Chondrocyte (in vitro differentiated cells): ENCODE data around the gene BORCS5. TPM values are rescaled to one million over a fixed set of nuclear protein-coding genes. Genes with fewer than 3 reads are reported as not detected.

Experiments used
- DNase-seq: peaks from one replicate; pipeline ENCODE4 v3.0.0; 2021; ENCODE audit warnings: mixed read lengths, low spot score
- H3K27ac Mint-ChIP-seq: one replicate; pipeline ENCODE4 v1.8.0; 2021; ENCODE audit warnings: mild to moderate bottlenecking, moderate library complexity, mixed read lengths; ENCODE audit not compliant: unreplicated experiment
- H3K27me3 Mint-ChIP-seq: 2 replicates; pipeline ENCODE4 v1.8.0; 2021; ENCODE audit warnings: low read depth, mixed read lengths
- H3K36me3 Mint-ChIP-seq: 2 replicates; pipeline ENCODE4 v1.8.0; 2021; ENCODE audit warnings: low read depth, mixed read lengths
- H3K4me1 Mint-ChIP-seq: 2 replicates; pipeline ENCODE4 v1.8.0; 2021; ENCODE audit warnings: low read depth, mild to moderate bottlenecking, mixed read lengths
- H3K4me3 Mint-ChIP-seq: one replicate; pipeline ENCODE4 v1.8.0; 2021; ENCODE audit warnings: mild to moderate bottlenecking, moderate library complexity, mixed read lengths; ENCODE audit not compliant: unreplicated experiment
- H3K9me3 Mint-ChIP-seq: 2 replicates; pipeline ENCODE4 v1.8.0; 2021; ENCODE audit warnings: low read depth, mixed read lengths
- total RNA-seq: library from RNA; stranded (reverse); gene quantifications from 3 replicates; pipeline ENCODE4 v1.2.1, GENCODE V29; 2021
- TF ChIP-seq, protein P1 (sequence below): fragments of 200-600 bp; sonication (generic); IDR thresholded peaks from 2 replicates; pipeline ENCODE4 v1.5.0; 2021; ENCODE audit warnings: antibody characterized with exemption, mild to moderate bottlenecking, moderate library complexity

The BORCS5 gene
- total RNA-seq, 1 donor from 2014 or later = 11.3 TPM

DNA sequence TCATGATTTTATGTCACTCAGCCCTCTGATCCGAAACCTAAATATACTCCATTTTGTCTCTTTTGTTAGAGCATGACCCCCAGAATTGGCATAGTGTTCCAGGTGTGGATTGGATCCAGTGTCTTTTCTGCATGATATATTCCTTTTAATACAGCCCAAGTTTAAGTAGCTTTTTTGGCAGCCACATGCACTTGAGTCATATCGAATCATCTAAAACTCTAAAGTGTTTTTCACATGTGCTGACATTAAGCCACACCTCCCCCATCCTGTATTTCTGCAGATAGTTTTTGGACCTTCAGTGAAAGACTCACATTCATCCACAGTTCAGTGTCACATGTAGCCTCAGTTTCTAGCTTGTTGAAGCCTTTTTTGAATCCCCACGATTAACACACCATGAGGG lies 30.6 kb downstream of the BORCS5 start:
- peak overlapping the region; percentile 43 for H3K27ac Mint-ChIP-seq
- no peaks in the 10 kb centered on the region for H3K36me3 Mint-ChIP-seq
- H3K4me3 Mint-ChIP-seq = no peak overlapping the region
- no peak for DNase-seq
- no peaks in the 10 kb centered on the region for H3K27me3 Mint-ChIP-seq
- TF ChIP-seq, protein P1, sequence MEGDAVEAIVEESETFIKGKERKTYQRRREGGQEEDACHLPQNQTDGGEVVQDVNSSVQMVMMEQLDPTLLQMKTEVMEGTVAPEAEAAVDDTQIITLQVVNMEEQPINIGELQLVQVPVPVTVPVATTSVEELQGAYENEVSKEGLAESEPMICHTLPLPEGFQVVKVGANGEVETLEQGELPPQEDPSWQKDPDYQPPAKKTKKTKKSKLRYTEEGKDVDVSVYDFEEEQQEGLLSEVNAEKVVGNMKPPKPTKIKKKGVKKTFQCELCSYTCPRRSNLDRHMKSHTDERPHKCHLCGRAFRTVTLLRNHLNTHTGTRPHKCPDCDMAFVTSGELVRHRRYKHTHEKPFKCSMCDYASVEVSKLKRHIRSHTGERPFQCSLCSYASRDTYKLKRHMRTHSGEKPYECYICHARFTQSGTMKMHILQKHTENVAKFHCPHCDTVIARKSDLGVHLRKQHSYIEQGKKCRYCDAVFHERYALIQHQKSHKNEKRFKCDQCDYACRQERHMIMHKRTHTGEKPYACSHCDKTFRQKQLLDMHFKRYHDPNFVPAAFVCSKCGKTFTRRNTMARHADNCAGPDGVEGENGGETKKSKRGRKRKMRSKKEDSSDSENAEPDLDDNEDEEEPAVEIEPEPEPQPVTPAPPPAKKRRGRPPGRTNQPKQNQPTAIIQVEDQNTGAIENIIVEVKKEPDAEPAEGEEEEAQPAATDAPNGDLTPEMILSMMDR = no peak
- peaks cover 34% of the 10 kb centered on the region for H3K4me1 Mint-ChIP-seq
- H3K9me3 Mint-ChIP-seq = no peaks in the 10 kb centered on the region

DNA sequence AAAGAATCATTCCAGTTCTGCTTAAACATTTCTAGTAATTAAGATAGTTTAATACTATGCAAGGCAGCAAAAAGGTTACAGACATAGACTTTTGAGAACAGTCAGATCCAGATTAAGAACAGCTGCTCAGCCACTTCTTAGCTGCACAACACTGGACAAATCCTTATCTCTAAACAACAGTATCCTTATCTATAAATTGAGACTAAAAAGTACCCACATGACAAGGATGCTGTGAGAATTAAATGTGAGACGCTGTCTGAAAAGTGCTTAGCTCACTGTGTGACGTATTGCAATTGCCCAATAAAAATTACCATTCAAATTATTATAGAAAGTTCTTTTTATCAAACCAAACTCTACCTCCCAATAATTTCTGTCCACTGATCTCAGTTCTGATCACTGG lies 35.5 kb downstream of the BORCS5 start:
- no peaks in the 10 kb centered on the region for H3K9me3 Mint-ChIP-seq

DNA sequence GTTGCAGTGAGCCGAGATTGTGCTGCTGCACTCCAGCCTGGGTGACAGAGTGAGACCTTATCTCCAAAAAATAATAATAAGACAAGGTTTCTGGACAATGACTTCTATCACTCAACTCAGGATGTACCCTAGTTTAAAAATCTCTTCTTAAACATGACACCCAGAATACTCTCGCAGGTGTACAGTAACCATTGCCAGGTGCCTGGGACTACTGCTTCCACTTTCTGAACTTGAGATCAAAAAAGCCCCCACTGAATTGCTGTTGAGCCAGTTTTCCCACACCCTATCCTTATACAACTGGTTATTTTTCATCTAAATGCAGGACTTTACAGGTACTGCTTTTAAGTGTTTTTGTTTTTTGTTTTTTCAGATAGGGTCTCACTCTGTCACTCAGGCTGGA lies 36.3 kb downstream of the BORCS5 start:
- no peak overlapping the region for H3K27ac Mint-ChIP-seq
- H3K27me3 Mint-ChIP-seq = no peaks in the 10 kb centered on the region
- TF ChIP-seq, protein P1 = no peak
- H3K9me3 Mint-ChIP-seq = no peaks in the 10 kb centered on the region
- no peak for DNase-seq
- H3K4me3 Mint-ChIP-seq = no peak overlapping the region
- H3K36me3 Mint-ChIP-seq = no peaks in the 10 kb centered on the region
- H3K4me1 Mint-ChIP-seq = peaks cover 18% of the 10 kb centered on the region

More for the DNA sequence above, 35.5 kb downstream of the BORCS5 start:
- H3K36me3 Mint-ChIP-seq = no peaks in the 10 kb centered on the region
- no peak overlapping the region for H3K4me3 Mint-ChIP-seq
- peaks cover 20% of the 10 kb centered on the region for H3K4me1 Mint-ChIP-seq
- DNase-seq = no peak
- TF ChIP-seq, protein P1 = no peak
- no peak overlapping the region for H3K27ac Mint-ChIP-seq
- H3K27me3 Mint-ChIP-seq = no peaks in the 10 kb centered on the region

DNA sequence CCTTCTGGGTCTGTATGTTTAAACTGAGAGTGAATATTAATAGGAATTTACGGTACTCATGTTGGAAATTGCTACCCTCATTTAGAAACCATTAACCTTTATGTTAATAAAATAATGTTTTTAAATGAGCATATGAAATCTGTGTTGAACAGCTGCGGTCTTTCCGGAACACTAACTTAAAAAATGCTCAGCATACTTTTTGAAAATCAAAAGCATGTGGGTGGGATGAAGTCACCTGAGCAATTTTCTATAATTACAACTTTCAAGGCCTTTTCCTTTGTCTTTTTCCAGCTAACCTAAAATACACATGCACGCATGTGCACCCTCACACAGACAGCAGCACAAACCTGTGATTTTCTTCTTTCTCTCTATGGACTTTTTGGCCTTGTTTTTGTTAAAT lies 39.8 kb downstream of the BORCS5 start:
- H3K9me3 Mint-ChIP-seq = no peaks in the 10 kb centered on the region
- no peak for DNase-seq
- H3K36me3 Mint-ChIP-seq = peaks cover 1% of the 10 kb centered on the region
- H3K27me3 Mint-ChIP-seq = no peaks in the 10 kb centered on the region
- no peak overlapping the region for H3K27ac Mint-ChIP-seq
- H3K4me3 Mint-ChIP-seq = no peak overlapping the region
- peaks cover 18% of the 10 kb centered on the region for H3K4me1 Mint-ChIP-seq
- TF ChIP-seq, protein P1 = no peak

DNA sequence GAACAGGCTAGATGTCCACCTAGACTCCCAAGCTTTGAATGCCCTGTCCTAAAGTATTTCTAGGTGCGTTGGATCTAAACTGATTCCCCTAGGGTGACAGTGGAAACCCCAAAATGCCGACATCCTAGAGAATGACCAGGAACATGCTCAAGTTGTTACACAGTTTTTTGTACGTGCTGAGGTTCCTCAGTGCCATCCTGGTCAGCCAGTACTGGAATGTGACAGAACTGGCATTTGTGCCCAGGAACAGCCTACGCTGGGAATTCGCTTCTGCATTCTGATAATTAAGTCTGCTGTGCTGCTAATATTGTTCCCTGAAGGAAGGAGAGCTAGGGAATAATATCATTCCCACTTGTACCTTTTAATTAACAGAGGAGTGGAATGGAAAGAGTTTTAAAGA lies 40.3 kb downstream of the BORCS5 start:
- Mint-ChIP-seq H3K9me3 (no peaks in the 10 kb centered on the region), H3K36me3 (peaks cover 1% of the 10 kb centered on the region), H3K27me3 (no peaks in the 10 kb centered on the region), H3K4me1 (peaks cover 18% of the 10 kb centered on the region), H3K4me3 (no peak overlapping the region), H3K27ac (no peak overlapping the region)
- no peak for DNase-seq
- TF ChIP-seq, protein P1 = no peak
